SK-N-SH (cell line): ENCODE data around the gene ZNF785.

Experiments
- CHD2 ChIP-seq: fragments of 150-350 bp; IDR thresholded peaks from 2 replicates; pipeline ENCODE4 v1.6.1; 2018; ENCODE audit warnings: low read length; ENCODE audit not compliant: partially characterized antibody
- CTCF ChIP-seq: fragments of 200-600 bp; sonication (generic); IDR thresholded peaks from 2 replicates; pipeline ENCODE4 v1.6.1; 2017; ENCODE audit warnings: antibody characterized with exemption, mild to moderate bottlenecking, moderate library complexity
- EP300 ChIP-seq, 2 experiments: IDR thresholded peaks; 2 replicates each; pipeline versions ENCODE4 v1.4.0 to v1.6.1; 2012; ENCODE audit warnings: borderline replicate concordance in 1 of 2, low read depth in 1 of 2, low read length in 1 of 2
- EZH2phosphoT487 ChIP-seq: fragments of 200-600 bp; sonication (generic); IDR thresholded peaks from 2 replicates; pipeline ENCODE4 v1.6.1; 2017; ENCODE audit warnings: low read depth, mixed run types, mild to moderate bottlenecking, antibody characterized with exemption, moderate library complexity, borderline replicate concordance
- FOXJ3 ChIP-seq: sonication (generic); formaldehyde crosslinking; IDR thresholded peaks from 2 replicates; pipeline ENCODE4 v1.5.1; 2020; ENCODE audit warnings: mild to moderate bottlenecking, missing genetic modification reagents
- FOXM1 ChIP-seq: IDR thresholded peaks from 2 replicates; pipeline ENCODE4 v1.4.0; 2012; ENCODE audit warnings: low read depth, mild to moderate bottlenecking
- MAX ChIP-seq: IDR thresholded peaks from 2 replicates; pipeline ENCODE4 v1.4.0; 2012; ENCODE audit warnings: low read depth
- MXI1 ChIP-seq: IDR thresholded peaks from 2 replicates; pipeline ENCODE4 v1.6.1; 2012; ENCODE audit warnings: mild to moderate bottlenecking, low read depth, low read length, improper control_type of control experiment
- RAD21 ChIP-seq: IDR thresholded peaks from 2 replicates; pipeline ENCODE4 v1.6.1; 2012; ENCODE audit warnings: mild to moderate bottlenecking, low read length
- RCOR1 ChIP-seq: fragments of 150-350 bp; IDR thresholded peaks from 2 replicates; pipeline ENCODE4 v1.6.1; 2017; ENCODE audit warnings: antibody characterized with exemption, low read length
- REST ChIP-seq: IDR thresholded peaks from 2 replicates; pipeline ENCODE4 v1.6.1; 2012; ENCODE audit warnings: mild to moderate bottlenecking, low read depth, low read length, moderate library complexity
- RXRA ChIP-seq: IDR thresholded peaks from 2 replicates; pipeline ENCODE4 v1.4.0; 2012; ENCODE audit warnings: low read depth, mild to moderate bottlenecking, borderline replicate concordance

GRCh38 chr16:30552956-30553355, 32.5 kb downstream of the ZNF785 start:
- TF ChIP-seq CTCF, result no peak
- TF ChIP-seq MXI1, result no peak
- TF ChIP-seq RCOR1, result no peak
- TF ChIP-seq FOXM1, result no peak
- TF ChIP-seq REST, result no peak
- no peak for TF ChIP-seq EZH2phosphoT487
- TF ChIP-seq RXRA, result no peak
- TF ChIP-seq RAD21, result no peak
- no peak for TF ChIP-seq CHD2
- no peak for TF ChIP-seq MAX
- no peak for TF ChIP-seq FOXJ3 (CRISPR knock-in tag)
- no peak for TF ChIP-seq EP300 (IDR thresholded peaks at IDR 0.05; ENCODE audit: borderline replicate concordance in 1 of 2, low read depth in 1 of 2, low read length in 1 of 2)
